Adipocyte (in vitro differentiated cells): ENCODE measurements around the gene CSNK1A1.
"Not testable (repeated sequence)": the region's sequence is repeated elsewhere in the genome, so short reads cannot be mapped to it uniquely, and the experiment has no call there.

Experiments used
- DNase-seq: peaks from one replicate; pipeline ENCODE4 v3.0.0-alpha.2; 2015; ENCODE audit warnings: low read depth
- H3K27me3 ChIP-seq: replicated peaks from 2 replicates; pipeline ENCODE4 v1.7.0; 2013; ENCODE audit warnings: mild to moderate bottlenecking, low read length, moderate library complexity; ENCODE audit not compliant: control insufficient read depth, insufficient read depth
- H3K36me3 ChIP-seq: 2 replicates; pipeline ENCODE4 v1.7.0; 2013; ENCODE audit warnings: low read length, mild to moderate bottlenecking, moderate library complexity; ENCODE audit not compliant: control insufficient read depth, insufficient read depth, severe bottlenecking
- H3K4me1 ChIP-seq: 2 replicates; pipeline ENCODE4 v1.7.0; 2013; ENCODE audit warnings: mild to moderate bottlenecking, low read length, moderate library complexity; ENCODE audit not compliant: control insufficient read depth, insufficient read depth
- H3K4me3 ChIP-seq: 2 replicates; pipeline ENCODE4 v1.7.0; 2013; ENCODE audit warnings: mild to moderate bottlenecking, low read length, moderate library complexity
- H3K9ac ChIP-seq: 2 replicates; pipeline ENCODE4 v1.7.0; 2013; ENCODE audit warnings: mild to moderate bottlenecking, low read length, moderate library complexity
- H3K9me3 ChIP-seq: 2 replicates; pipeline ENCODE4 v1.7.0; 2013; ENCODE audit warnings: mild to moderate bottlenecking, low read length, moderate library complexity; ENCODE audit not compliant: control insufficient read depth

The CSNK1A1 gene

GRCh38 chr5:149526845-149527590, 24.2 kb downstream of the CSNK1A1 start:
- DNase-seq, result no peak
- H3K9me3 ChIP-seq, result no peaks in the 10 kb centered on the region
- peaks cover 60% of the 10 kb centered on the region for H3K4me1 ChIP-seq
- peak overlapping the region; percentile 47 for H3K4me3 ChIP-seq
- H3K9ac ChIP-seq, result no peak overlapping the region
- H3K27me3 ChIP-seq, result no peaks in the 10 kb centered on the region
- peaks cover 45% of the 10 kb centered on the region for H3K36me3 ChIP-seq

GRCh38 chr5:149521739-149522685, 29.2 kb downstream of the CSNK1A1 start:
- no peak overlapping the region for H3K4me3 ChIP-seq
- DNase-seq, result no peak
- no peaks in the 10 kb centered on the region for H3K27me3 ChIP-seq
- H3K36me3 ChIP-seq, result peaks cover 67% of the 10 kb centered on the region
- peaks cover 65% of the 10 kb centered on the region for H3K4me1 ChIP-seq
- no peaks in the 10 kb centered on the region for H3K9me3 ChIP-seq
- H3K9ac ChIP-seq, result no peak overlapping the region

GRCh38 chr5:149519601-149520000, 31.6 kb downstream of the CSNK1A1 start:
- no peak for DNase-seq
- no peak overlapping the region for H3K9ac ChIP-seq
- H3K4me3 ChIP-seq, result no peak overlapping the region
- peaks cover 62% of the 10 kb centered on the region for H3K4me1 ChIP-seq
- no peaks in the 10 kb centered on the region for H3K27me3 ChIP-seq
- H3K36me3 ChIP-seq, result peaks cover 76% of the 10 kb centered on the region
- no peaks in the 10 kb centered on the region for H3K9me3 ChIP-seq

GRCh38 chr5:149518620-149519019, 32.6 kb downstream of the CSNK1A1 start:
- Histone ChIP-seq H3K4me1 (peaks cover 61% of the 10 kb centered on the region), H3K9ac (peak overlapping the region; percentile 49), H3K4me3 (peak overlapping the region; percentile 45), H3K27me3 (no peaks in the 10 kb centered on the region), H3K36me3 (peaks cover 72% of the 10 kb centered on the region), H3K9me3 (no peaks in the 10 kb centered on the region)
- DNase-seq, result peak; percentile 23

GRCh38 chr5:149517461-149518122, 33.6 kb downstream of the CSNK1A1 start:
- Histone ChIP-seq H3K4me3 (peak overlapping the region; percentile 64), H3K9me3 (no peaks in the 10 kb centered on the region), H3K27me3 (no peaks in the 10 kb centered on the region), H3K36me3 (peaks cover 71% of the 10 kb centered on the region), H3K9ac (peak overlapping the region; percentile 49), H3K4me1 (peaks cover 61% of the 10 kb centered on the region)
- DNase-seq, result peak; percentile 74

- Histone ChIP-seq H3K4me1 (peaks cover 52% of the 10 kb centered on the region), H3K36me3 (peaks cover 73% of the 10 kb centered on the region), H3K27me3 (no peaks in the 10 kb centered on the region), H3K9me3 (no peaks in the 10 kb centered on the region), H3K4me3 (no peak overlapping the region), H3K9ac (no peak overlapping the region)
- no peak for DNase-seq
Observed at GRCh38 chr5:149514512-149514911, 36.7 kb downstream of the CSNK1A1 start.

GRCh38 chr5:149513372-149513947, 37.8 kb downstream of the CSNK1A1 start:
- Histone ChIP-seq H3K36me3 (peaks cover 75% of the 10 kb centered on the region), H3K4me1 (peaks cover 41% of the 10 kb centered on the region)
- H3K9ac ChIP-seq, H3K9me3 ChIP-seq, H3K27me3 ChIP-seq, DNase-seq, H3K4me3 ChIP-seq: not testable (repeated sequence)

GRCh38 chr5:149510136-149510535, 41.1 kb downstream of the CSNK1A1 start:
- Histone ChIP-seq H3K4me3 (no peak overlapping the region), H3K9me3 (no peaks in the 10 kb centered on the region), H3K36me3 (peaks cover 90% of the 10 kb centered on the region), H3K27me3 (no peaks in the 10 kb centered on the region), H3K4me1 (peaks cover 16% of the 10 kb centered on the region), H3K9ac (no peak overlapping the region)
- DNase-seq, result no peak

GRCh38 chr5:149504677-149505076, 46.6 kb downstream of the CSNK1A1 start:
- Histone ChIP-seq H3K9me3 (no peaks in the 10 kb centered on the region), H3K9ac (peak overlapping the region; percentile 60), H3K4me3 (no peak overlapping the region), H3K36me3 (peaks cover 89% of the 10 kb centered on the region), H3K4me1 (peaks cover 37% of the 10 kb centered on the region), H3K27me3 (no peaks in the 10 kb centered on the region)
- DNase-seq, result no peak

GRCh38 chr5:149503006-149503405, 48.2 kb downstream of the CSNK1A1 start:
- peaks cover 48% of the 10 kb centered on the region for H3K4me1 ChIP-seq
- no peak for DNase-seq
- no peaks in the 10 kb centered on the region for H3K27me3 ChIP-seq
- H3K4me3 ChIP-seq, result no peak overlapping the region
- peaks cover 89% of the 10 kb centered on the region for H3K36me3 ChIP-seq
- H3K9ac ChIP-seq, result no peak overlapping the region
- H3K9me3 ChIP-seq, result no peaks in the 10 kb centered on the region
